PFSK-1 (cell line): Measurements from ENCODE around the gene NRP2.
A peak's percentile ranks its signal among the peaks of the same experiment; 100 is the strongest.

ENCODE experiments used
- FOXP2 ChIP-seq: optimal IDR thresholded peaks from 2 replicates; pipeline ENCODE3; 2011; ENCODE audit warnings: borderline replicate concordance, control low read depth, inconsistent platforms; ENCODE audit not compliant: insufficient read depth; ENCODE audit errors: extremely low read length, extremely low read depth
- POLR2AphosphoS5 ChIP-seq: IDR thresholded peaks from 2 replicates; pipeline ENCODE4 v1.6.1; 2012; ENCODE audit warnings: low read depth, mild to moderate bottlenecking, control low read depth, low read length, moderate library complexity
- SIN3A ChIP-seq: IDR thresholded peaks from 2 replicates; pipeline ENCODE4 v1.6.1; 2012; ENCODE audit warnings: mild to moderate bottlenecking, low read length, moderate library complexity, borderline replicate concordance; ENCODE audit not compliant: insufficient read depth
- TAF1 ChIP-seq: IDR thresholded peaks from 2 replicates; pipeline ENCODE4 v1.6.1; 2012; ENCODE audit warnings: low read length, control low read depth, borderline replicate concordance; ENCODE audit not compliant: insufficient read depth
- TF ChIP-seq, protein P1 (sequence below), 2 experiments: IDR thresholded peaks; 2 replicates each; pipeline versions ENCODE4 v1.6.1 to v1.8.0; 2011 to 2012; ENCODE audit warnings: low read depth in 2 of 2, low read length in 2 of 2, control low read depth in 1 of 2, inconsistent platforms in 1 of 2, mild to moderate bottlenecking in 1 of 2, moderate library complexity in 1 of 2; ENCODE audit not compliant: insufficient read depth in 1 of 2

NRP2 gene

DNA sequence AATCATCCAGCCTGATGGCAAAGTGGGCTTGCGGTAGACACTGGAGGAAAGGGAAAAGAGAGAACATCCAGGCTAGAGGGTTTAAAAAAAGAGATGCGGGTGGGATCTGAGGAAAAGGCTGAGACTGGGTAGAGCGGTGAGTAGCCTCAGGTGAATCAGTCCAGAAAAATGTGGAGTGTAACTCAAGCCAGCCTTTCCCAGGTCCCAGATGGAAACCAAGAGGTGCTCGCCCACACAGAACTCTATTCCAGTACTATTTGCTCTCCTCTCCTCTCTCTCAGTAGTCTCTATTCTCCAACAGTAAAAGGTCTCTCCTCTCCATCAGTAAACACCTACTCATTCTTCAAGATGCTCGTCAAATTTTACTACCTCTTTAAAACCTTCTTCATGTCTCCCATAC, 38.3 kb upstream of the NRP2 start:
- TF ChIP-seq, protein P1, sequence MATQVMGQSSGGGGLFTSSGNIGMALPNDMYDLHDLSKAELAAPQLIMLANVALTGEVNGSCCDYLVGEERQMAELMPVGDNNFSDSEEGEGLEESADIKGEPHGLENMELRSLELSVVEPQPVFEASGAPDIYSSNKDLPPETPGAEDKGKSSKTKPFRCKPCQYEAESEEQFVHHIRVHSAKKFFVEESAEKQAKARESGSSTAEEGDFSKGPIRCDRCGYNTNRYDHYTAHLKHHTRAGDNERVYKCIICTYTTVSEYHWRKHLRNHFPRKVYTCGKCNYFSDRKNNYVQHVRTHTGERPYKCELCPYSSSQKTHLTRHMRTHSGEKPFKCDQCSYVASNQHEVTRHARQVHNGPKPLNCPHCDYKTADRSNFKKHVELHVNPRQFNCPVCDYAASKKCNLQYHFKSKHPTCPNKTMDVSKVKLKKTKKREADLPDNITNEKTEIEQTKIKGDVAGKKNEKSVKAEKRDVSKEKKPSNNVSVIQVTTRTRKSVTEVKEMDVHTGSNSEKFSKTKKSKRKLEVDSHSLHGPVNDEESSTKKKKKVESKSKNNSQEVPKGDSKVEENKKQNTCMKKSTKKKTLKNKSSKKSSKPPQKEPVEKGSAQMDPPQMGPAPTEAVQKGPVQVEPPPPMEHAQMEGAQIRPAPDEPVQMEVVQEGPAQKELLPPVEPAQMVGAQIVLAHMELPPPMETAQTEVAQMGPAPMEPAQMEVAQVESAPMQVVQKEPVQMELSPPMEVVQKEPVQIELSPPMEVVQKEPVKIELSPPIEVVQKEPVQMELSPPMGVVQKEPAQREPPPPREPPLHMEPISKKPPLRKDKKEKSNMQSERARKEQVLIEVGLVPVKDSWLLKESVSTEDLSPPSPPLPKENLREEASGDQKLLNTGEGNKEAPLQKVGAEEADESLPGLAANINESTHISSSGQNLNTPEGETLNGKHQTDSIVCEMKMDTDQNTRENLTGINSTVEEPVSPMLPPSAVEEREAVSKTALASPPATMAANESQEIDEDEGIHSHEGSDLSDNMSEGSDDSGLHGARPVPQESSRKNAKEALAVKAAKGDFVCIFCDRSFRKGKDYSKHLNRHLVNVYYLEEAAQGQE (IDR thresholded peaks at IDR 0.05; ENCODE audit: insufficient read depth in 1 of 2, low read depth in 2 of 2, low read length in 2 of 2): no peak

DNA sequence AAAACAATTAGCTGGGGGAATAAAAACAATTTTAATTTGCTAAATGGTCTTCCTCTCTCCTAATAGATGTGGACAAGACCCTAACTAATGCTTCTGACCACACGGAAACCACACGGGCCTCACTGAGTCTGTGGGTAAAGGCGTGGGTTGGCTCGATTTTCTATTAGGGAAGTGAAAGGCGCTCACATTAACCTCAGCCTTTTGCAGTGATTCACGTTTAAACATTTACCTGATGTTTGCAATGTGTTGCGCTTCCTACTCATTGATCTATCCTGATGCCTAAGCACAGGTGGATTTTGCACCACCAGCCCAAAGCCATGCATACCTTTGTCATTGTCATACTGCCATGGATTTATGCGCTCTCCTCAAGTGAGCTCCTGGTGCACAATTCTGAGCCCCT, 35.6 kb upstream of the NRP2 start:
- no peak for TF ChIP-seq TAF1
- TF ChIP-seq, protein P1 (IDR thresholded peaks at IDR 0.05; ENCODE audit: insufficient read depth in 1 of 2, low read depth in 2 of 2, low read length in 2 of 2): no peak
- no peak for TF ChIP-seq POLR2AphosphoS5
- no peak for TF ChIP-seq SIN3A
- no peak for TF ChIP-seq FOXP2

DNA sequence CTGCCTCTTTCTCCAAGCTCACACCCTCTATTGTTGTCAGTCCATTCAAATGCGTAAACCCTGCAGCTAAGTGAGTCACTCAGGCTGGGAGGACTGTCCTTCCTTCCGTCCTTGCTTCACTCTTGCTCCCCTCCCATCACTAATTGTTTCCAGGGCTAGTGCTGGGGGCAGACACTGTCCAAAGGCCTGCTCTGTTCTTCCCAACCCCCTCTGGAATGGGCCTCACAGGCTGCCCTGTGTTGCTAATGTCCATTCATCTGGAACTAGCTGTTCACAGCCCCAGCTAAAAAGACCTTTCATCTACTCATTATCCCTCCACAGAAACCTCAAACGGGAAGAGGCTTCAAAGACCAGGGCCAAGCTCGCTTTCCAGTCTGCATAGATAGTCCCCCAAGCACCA, 31.9 kb upstream of the NRP2 start:
- TF ChIP-seq, protein P1 (IDR thresholded peaks at IDR 0.05; ENCODE audit: insufficient read depth in 1 of 2, low read depth in 2 of 2, low read length in 2 of 2): peak in 1 of 2 experiments; percentile 64; a peak in 3 of 4 replicates
- TF ChIP-seq POLR2AphosphoS5: peak; percentile 50
- TF ChIP-seq TAF1: no peak
- peak; percentile 86 for TF ChIP-seq FOXP2
- peak; percentile 70; the same call in 1 of the 2 replicates for TF ChIP-seq SIN3A

DNA sequence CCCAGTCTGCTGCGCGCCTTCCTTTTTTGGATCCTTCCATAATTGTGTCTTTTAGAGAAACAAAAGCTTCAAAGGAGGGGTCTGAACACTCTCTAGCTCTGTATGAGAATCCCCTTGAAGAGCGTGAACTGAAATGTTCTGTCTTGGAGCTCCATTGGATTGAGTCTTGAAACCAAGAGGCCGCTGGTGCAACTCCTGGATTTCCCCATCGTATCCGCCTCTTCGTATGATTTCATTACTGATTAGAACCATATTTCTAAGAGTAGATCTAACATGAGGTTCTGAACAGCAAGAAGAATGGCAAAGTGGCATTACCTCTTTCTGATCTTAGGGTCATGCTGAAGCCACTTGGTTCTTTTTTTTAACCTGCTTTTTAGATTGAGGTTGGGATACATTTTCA, 31.4 kb upstream of the NRP2 start:
- TF ChIP-seq POLR2AphosphoS5 (no peak), TAF1 (no peak), SIN3A (no peak), FOXP2 (no peak)
- TF ChIP-seq, protein P1 (IDR thresholded peaks at IDR 0.05; ENCODE audit: insufficient read depth in 1 of 2, low read depth in 2 of 2, low read length in 2 of 2): no peak

DNA sequence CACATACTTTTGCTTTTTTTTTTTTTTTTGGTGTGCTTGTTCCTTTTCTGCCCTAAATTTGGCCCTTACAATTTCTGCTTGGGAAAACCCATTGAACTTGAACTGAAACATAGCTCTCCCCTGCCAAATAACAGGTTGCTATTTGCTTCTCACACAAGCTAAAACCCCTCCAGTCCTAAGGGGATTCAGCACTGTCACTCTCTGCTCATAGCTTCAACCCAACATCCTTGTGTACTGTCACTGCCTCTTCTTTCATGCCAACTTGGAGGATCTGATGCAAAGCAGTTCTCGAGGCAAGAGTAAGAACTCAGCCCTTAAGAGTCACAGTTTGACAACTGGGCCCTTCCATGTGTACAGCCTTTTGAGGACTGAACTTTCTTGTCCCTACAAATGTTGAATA, 30.6 kb upstream of the NRP2 start:
- TF ChIP-seq SIN3A (no peak), POLR2AphosphoS5 (no peak), TAF1 (no peak), FOXP2 (no peak)
- TF ChIP-seq, protein P1 (IDR thresholded peaks at IDR 0.05; ENCODE audit: insufficient read depth in 1 of 2, low read depth in 2 of 2, low read length in 2 of 2): no peak
